ENCODE data around the gene LTBP1.
"Not testable (repeated sequence)": the region's sequence is repeated elsewhere in the genome, so short reads cannot be mapped to it uniquely, and the experiment has no call there.

LTBP1 gene

DNA sequence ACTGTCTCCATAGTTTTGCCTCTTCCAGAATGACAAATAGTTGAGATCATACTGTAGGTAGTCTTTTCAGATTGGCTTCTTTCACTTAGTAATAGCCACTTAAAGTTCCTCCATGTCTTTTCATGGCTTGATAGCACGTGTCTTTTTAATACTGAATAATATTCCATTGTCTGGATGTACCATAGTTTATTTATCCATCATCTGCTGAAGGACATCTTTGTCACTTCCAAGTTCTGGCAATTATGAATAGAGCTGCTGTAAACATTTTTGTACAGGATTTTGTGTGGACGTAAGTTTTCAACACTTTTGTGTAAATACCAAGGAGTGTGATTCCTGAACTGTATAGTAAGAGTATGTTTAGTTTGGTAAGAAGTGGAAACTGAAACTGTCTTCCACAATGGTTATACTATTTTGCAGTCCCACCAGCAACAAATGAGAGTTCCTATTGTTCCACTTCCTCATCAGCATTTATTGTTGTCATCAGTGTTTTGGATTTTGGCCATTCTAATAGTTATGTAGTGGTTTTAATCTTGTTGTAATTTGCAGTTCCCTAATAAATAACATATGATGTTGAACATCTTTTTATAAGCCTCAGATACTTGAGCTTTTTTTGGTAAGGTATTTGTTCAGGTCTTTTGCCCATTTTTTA lies 18.9 kb downstream of the LTBP1 start:
- no peak for DNase-seq

DNA sequence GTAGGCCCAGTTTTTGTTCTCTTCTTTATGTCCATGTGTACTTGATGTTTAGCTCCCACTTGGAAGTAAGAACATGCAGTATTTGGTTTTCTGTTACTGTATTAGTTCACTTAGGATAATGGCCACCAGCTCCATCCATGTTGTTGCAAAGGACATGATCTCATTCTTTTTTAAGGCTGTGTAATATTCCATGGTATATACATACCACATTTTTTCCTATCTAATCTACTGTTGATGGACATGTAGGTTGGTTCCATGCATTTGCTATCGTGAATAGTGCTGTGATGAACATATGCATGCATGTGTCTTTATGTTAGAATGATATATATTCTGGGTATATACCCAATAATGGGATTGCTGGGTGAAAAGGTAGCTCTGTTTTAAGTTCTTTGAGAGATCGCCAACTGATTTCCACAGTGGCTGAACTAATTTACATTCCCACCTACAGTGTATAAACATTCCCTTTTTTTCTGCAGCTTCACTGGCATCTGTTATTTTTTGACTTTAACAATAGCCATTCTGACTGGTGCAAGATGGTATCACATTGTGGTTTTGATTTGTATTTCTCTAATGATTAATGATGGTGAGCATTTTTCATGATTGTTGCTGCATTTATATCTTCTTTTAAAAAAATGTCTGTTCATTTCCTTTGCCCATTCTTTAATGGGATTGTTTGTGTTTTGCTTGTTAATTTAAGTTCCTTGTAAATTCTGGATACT lies 22.9 kb downstream of the LTBP1 start:
- no peak for DNase-seq

DNA sequence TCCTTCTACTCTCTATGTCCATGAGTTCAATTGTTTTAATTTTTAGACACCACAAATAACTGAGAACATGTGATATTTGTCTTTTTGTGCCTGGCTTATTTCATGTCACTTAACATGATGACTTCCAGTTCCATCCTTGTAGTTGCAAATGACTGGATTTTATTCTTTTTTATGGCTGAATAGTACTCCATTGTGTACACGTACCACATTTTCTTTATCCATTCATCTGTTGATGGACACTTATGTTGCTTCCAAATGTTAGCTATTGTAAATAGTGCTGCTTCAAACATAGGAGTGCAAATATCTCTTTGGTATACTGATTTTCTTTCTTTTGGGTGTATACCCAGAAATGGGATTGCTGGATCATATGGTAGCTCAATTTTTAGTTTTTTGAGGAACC lies 27.0 kb downstream of the LTBP1 start:
- not testable (repeated sequence) for DNase-seq

DNA sequence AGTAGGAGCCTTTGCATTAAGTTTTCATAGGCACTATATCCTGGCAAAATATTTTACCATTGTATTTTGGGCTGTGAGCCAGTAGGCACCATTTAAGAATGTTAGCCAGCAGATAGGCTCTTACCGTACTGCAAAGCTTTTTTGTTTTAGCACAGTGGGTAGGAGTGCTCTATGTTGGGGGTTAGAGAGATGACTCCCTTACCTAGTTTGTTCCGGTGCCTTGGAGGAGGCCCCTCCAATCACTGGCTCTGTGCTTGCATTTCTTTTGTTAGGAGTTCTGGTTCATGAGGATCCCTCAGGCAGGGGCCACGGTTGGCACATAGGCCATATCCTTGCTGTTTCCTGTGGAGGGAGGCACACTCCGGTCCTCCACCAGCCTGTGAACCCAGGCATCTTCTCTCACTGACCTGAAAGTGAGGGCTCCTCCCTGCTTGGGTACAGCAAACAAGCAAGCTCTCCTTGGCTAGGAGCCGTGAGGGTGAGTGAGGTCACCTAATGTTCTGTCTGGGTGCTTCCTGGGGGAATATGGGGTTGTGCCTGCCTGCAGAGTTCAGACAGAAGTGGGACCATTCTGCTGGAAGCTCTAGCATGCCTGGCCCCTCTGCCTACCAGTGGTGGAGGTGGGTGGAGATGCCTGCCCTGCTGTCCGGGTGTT lies 29.8 kb downstream of the LTBP1 start:
- DNase-seq: no peak

DNA sequence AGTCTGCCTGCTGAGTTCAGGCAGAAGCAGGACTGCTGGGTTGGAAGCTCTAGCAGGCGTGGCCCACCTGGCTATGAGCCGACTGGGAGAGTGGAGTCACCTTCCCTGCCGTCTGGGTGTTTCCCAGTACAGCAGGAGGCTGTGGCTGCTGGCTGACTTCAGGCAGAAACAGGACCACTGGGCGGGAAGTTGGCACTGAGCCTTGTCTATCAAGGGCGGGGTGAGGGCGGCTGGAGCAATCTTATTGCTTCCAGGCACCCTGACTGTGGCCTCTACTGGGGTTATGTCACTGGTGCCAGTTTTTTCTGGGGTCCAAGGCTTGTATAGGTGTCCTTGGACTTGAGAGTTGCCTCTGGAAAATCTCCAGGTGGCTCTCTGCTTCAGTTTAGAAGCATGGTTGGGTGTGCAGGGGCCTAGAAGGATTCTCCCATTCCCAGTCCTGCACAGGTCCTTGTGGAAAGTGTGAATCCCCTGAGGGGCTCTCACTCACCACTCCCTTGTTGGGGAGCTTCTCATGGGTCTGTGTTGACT lies 30.5 kb downstream of the LTBP1 start:
- DNase-seq: no peak

DNA sequence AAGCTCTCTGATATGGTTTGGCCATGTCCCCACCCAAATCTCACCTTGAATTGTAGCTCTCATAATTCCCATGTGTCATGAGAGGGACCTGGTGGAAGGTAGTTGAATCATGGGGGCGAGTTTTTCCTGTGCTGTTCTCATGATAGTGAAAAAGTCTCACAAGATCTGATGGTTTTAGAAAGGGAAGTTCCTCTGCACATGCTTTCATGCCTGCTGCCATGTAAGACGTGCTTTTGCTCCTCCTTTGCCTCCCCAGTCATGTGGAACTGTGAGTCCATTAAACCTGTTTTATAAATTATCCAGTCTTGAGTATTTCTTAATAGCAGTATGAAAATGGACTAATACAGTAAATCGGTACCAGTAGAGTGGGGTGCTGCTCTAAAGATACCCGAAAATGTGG lies 34.9 kb downstream of the LTBP1 start:
- no peak for DNase-seq

DNA sequence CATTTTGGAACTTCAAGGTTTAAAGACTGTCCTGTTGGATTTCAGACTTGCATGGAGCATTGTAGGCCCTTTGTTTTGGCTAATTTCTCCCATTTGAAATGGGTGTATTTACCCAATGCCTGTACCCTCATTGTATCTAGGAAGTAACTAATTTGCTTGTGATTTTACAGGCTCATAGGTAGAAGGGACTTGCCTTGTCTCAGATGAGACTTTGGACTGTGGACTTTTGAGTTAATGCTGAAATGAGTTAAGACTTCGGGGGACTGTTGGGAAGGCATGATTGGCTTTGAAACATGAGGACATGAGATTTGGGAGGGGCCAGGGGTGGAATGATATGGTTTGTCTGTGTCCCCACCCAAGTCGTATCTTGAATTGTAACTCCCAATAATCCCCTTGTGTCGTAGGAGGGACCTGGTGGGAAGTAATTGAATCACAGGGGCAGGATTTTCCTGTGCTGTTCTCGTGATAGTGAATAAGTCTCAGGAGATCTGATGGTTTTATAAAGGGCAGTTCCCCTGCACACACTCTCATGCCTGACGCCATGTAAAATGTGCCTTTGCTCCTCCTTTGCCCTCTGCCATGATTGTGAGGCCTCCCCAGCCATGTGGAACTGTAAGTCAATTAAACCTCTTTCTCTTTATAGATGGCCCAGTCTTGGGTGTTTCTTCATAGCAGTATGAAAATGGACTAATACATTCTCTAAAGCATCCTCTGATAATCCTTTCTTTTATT lies 36.6 kb downstream of the LTBP1 start:
- DNase-seq: not testable (repeated sequence)

DNA sequence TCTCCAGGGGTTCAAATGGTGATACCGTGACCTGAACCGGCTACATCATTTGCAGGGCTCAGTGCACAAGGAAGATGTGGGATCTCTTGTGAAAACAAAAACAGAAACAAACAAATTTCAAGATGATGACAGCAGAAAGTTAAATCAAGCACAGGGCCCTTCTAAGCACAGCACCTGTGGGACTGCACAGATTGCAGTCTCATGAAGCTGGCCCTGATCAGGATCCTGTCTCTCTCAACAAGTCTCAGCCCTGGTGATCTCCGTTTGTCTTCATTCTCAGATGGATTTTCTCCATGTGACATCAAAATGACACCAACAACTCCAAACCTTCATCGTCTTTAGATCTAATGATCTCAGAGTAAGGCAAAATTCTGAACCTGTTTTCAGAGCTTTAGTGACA lies 39.7 kb downstream of the LTBP1 start:
- no peak for DNase-seq

DNA sequence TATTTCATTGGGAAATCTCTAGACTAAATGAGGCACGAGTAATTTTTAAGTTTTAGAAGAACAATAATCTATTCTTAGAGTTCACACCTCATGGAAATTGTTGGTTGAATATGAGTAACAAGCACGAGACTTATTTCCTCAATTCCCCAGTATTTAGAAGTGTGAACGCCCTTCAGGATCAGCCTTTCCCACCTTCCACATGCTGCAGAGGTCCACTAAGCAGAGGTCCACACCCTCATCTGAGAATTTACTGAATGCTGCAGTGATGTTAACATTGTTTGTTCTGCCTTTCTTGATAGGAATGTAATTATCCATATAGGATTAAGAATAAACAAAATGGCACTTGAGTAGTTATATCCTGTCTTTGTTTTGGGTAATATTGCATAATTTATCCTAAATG lies 41.8 kb downstream of the LTBP1 start:
- DNase-seq: no peak

DNA sequence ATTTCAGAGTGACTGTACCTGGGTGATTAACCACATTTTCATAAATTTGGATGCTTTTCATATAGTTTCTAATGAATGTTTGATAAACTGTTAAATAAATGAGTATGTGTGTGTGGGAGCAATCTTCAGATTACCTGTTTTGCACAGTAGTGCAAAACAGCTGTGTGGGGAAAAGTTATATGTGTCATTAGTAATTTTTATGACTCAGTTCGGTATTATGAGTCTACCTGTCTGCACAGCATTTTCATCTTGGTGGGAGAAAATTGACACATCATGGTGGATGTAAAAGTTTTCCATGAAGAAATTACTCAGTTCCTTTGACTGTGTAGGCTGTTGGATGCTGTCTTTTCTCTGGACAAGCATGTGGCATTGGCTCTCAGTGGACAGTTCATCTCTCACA lies 43.8 kb downstream of the LTBP1 start:
- no peak for DNase-seq

DNA sequence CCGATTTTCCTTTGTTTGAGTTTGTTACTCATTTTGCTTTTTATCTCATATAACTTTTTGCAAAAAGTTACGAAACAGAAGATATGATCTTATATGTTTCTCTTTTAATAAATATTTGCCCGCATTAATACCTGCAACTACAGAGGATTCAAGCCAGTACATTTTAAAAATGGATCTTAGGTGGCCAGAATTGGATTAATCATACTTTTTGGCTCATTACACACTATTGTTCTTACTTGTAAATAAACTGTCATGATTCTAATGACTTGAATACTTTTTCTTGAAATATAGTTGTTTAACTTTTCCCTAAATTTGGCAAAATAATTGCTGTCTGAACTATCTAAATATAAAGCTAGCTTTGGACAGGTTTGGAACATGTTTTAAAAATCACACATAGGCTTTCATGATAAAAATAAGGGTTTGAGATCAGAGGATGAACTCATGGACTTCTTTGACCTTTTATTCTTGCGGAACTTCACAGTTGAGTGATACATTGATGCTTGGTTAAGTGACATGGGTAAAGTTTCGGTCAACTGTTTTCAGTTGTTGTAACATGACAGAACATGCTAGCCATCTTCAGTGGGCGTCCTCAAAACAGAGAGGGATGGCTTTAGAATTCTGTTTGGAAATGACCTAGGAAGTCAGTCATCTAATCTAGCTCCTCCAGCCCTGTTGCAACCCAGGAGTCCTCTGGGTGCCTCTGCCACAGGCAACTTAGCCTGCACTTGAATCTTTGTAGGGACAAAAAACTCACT lies 44.5 kb downstream of the LTBP1 start:
- DNase-seq: no peak

DNA sequence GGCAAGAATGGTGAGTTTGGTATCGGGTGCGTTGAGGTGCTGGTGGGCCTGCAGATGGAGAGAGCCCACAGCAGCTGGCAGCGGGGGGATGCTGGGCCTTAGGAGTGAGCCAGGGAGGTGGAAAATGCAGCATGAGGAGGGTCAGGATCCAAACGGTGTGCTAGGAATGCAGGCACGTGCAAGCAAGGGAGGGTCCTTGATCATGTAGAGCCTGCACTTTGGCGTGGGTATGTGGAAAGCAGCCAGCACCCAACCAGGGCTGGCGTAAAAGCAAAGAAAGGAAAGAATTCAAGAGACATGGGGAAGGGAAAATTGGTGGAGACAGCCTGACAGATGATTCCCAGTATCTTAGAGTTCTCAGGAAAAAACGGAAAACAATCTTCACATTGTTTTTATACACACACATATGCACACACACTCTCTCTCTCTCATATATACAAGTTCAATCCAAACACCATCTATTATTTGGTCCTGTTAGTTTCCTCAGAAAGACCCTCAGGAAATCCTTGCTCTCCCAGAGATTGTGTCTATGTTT lies 46.3 kb downstream of the LTBP1 start:
- no peak for DNase-seq

DNA sequence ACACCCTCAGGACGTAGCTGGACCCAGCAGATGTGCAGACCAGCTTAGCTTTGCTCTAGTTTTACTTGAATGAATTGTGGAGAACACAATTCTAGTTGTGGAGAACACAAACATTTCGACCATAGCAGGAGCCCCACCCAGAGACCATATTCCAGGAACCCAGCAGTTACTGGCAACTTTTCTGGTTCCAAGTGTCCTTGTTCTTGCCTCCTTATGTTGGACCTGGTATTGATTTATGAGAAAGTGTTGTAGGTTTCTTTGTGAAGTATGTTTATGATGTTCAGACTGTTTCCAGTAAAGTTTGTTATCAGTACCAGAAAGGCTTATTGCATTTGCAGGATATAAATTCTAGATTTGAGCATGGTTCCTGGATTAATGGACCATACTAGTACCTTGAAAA lies 51.0 kb downstream of the LTBP1 start:
- DNase-seq: no peak

DNA sequence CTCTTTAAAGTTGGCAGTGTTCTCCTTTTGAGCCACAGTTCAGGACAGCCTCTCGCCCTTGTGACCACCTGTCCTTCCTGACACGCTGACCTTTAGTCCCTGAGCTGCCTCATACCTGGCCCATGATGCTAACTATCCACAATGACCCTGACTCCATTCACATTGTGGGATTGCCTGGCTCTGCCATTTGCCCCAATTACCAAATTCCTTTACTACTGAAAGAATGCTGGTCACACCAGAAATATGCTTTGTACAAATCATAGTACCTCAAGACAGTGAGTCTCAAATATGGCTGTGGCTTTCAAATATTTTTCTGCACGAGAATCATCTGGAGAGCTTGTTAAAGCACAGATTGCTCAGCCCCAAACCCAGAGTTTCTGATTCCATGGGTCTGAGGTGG lies 54.2 kb downstream of the LTBP1 start:
- DNase-seq: no peak

DNA sequence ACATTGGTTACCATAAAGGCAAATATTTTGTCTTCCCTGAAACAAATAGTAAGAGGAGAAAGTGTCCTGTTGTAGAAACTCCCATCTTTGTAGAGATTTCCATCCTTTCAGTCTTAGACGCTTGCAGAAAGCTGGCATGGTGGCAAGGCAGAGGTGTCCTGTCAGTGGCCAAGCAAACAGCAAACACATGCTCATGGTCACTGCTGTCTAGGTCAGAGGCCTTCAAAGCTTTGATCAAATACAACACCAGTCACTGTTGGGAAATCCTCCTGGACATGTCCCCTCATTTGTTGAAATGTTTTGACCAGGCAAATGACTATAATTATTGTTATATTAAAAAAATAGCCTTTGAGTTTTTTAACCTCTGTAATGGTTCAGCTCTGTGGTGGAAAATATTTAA lies 55.1 kb downstream of the LTBP1 start:
- DNase-seq: no peak

DNA sequence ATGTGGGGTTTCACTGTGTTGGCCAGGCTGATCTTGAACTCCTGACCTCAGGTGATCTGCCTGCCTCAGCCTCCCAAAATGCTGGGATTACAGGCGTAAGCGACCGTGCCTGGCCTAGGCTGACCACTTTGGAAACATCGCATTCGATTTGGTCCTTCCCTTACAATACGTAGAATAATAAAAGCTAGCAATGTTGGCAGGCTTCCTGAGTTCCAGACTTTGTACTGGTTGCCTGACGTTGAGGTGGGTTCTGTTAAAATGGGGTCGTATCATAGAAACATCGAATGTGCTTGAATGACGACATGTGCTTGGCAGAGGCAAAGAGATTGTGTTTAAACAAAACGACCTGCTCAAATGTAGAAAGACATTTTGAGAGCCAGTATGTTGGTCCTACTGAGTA lies 56.1 kb downstream of the LTBP1 start:
- no peak for DNase-seq

DNA sequence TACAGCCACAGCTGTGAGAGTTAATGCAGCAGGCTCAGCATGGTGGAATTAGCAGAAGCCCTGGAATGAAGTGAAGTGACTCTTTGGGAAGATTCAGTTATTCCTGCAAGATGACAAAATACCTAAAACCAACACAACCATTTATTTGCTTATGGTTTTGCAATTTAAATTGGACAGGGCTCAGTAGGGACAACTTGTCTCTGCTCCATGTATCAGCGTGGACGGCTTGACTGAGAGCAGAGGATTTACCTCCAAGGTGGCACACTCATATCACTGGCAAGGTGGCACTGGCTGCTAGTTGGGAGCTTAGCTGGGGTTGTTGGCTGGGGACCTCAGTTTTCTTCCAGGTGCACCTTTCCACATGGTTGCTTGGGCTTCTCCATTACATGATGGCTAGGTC lies 58.3 kb downstream of the LTBP1 start:
- DNase-seq: no peak

DNA sequence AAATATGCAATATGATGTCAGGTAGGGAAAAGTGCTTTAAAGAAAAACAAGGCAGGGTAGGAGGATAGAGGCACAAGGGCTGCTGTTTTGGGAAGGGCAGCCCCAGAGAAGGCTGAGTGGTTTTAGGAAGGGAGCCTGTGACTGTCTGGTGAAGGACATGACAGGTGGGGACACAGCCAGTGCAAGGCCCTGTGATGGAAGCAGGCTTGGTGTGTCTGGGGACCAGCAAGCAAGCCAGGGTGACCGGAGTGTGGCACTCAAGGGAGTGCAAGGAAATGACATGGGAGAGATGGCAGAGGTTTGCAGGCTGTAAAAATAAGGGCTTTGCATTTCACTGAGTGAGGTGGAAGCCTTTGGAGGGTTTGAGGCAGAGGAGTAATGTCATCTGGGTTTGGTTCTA lies 62.0 kb downstream of the LTBP1 start:
- DNase-seq: no peak

DNA sequence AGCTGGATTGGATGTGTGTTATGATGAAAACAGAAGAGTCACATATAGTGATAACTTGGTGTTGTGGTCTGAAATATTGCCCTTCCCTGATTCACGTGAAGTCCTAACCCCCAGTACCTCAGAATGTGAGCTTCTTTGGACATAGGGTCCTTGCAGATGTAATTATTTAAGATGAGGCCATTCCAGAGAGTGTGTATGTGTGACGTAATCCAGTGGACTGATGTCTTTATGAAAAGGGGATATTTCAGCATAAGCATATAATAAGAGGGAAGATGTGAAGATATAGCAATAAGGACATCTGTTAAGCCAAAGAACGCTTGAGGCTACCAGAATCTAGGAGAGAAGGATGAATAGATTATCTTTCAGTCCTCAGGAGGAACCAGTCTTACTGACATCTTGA lies 62.5 kb downstream of the LTBP1 start:
- DNase-seq: no peak

DNA sequence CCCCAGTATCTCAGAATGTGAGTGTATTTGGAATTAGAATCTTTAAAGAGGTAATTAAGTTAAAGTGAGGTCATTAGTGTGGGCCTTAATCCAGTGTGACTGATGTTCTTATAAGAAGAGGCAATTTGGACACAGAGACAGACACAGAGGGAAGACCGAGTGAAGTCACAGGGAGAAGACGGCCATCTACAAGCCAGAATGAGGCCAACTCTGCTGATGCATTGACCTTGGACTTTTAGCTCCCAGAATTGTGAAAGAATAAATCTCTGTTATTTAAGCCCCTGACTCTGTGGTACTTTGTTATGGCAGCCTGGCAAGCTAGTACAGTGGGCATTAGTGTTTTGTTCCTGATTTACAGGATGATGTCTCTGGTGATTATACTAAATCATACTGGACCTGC lies 64.6 kb downstream of the LTBP1 start:
- DNase-seq: no peak

DNA sequence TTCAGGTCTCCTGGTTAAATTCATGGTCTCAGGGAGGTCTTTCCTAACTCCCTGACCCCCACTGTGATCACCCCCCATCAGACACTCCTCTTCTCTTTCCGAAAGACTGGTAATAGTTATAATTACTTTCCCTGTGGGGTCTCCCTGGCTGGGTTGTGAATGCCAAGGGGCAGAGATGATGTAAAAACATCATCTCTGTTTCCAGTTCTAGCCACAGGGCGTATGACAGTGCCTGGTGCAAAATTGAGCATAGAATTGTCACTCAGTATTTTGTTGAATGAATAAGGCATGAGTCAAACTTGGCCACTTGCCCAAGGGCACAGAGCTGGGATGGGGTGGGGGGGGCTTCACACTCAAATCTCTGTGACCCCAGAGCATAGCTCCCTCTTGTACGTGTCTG lies 65.2 kb downstream of the LTBP1 start:
- DNase-seq: no peak

DNA sequence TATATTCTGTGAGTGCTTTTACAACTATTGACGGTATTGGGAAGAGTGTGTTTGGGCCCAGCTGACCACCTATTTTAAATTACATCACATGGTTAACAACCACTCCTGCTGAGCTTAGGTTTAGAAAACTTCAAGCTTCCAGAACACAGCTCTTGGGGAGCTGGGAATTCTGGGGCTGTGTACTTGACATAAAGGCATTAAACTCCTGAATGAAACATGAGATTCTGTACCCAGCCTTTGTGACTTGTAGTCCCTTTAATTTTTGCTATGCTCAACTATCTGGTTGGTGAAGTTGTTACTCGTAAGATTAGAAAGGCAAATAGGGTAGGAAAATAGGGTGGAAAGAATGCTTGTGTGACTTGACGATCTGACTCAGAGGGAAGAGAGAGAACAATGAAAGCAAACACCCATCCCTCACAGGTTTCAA lies 66.9 kb downstream of the LTBP1 start:
- DNase-seq: no peak

Measured in CD4-positive, alpha-beta T cell treated with Interferon gamma for 1 hour (primary cell).